HG03095 (cell line): ENCODE results near the gene FAM228B.
A peak's percentile ranks its signal among the peaks of the same experiment; 100 is the strongest.
"Not testable (repeated sequence)": the region's sequence is repeated elsewhere in the genome, so short reads cannot be mapped to it uniquely, and the experiment has no call there.

ENCODE experiments used
- ATAC-seq: cut with Tn5 transposase; IDR thresholded peaks from one replicate; pipeline ENCODE4 v1.9.1; 2021; ENCODE audit warnings: moderate library complexity; ENCODE audit not compliant: unreplicated experiment

The FAM228B gene

DNA sequence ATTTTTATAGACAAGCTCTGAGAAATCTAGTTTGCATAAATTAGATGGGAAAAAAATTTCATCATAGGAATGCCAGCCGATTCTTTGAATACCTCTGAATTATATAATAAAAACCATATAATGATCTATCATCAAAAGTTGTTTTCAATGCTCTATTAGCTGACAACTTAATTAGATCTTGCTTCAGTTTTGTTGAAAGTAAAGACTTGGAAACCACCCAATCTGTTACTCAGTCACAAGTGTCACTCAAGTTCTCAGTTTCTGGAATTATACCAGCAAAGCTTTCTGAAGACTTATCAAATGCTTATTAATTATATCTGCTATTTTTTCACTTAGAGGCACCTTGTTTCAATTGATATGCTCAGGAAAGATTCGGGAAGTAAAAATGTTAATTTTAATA, 21.3 kb upstream of the FAM228B start:
- no peak for ATAC-seq

DNA sequence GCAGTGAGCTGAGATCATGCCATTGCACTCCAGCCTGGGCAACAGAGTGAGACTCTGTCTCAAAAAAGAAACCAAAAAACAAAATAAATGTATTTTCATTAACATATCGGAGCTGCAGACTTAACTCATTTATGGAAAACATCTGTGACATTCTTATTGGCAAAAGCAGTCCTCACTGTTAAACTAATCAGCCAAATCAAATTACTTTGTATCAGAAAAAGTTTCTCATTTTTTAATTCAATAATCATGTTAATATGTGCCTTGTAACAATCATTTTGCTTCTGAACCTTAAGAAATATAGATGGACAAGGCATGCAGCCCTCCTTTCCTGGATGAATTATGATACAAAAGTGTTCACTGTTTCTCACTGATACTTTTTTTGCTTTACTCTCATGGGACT, 20.6 kb upstream of the FAM228B start:
- ATAC-seq = no peak

DNA sequence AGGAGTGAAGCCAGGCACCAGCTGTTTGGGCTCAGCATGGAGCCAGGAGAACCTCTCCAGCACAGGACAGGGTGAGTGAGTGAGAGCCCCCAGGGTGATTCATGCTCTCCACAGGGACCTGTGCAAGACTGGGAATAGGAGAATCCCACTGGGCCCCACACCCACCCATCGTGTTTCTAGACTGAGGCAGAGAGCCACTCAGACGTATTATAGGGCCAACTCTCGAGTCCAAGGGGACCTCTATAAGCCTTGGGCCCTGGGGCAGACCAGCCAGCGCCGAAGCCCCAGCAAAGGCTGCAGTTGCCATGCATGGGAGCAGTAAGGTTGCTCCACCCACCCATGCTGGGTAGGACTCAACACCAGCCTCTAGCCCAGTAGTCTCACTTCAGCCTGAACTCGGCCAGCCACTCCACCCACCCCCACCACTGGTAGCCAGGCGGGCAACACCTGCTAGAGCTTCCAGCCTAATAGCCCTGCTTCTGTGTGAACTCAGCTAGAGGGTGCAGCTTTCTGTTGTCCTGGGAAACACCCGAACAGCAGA, 19.1 kb upstream of the FAM228B start:
- no peak for ATAC-seq

DNA sequence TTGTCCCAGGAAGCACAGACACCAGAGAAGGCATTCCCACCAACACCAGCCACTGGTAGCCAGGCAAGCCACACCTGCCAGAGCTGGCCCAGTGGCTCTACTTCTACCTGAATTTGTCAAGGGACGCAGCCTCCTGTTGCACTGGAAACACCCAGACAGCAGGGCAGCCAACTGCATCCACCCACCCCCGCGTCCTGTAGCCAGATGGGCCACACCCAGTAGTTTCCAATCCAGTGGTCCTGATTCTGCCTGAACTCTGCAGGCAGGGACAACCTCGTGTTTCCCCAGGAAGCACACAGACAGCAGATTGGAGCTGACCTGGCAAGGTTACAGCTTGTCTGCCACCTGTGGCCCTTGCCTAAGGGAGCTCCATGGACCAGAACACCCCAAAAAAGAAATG, 18.4 kb upstream of the FAM228B start:
- ATAC-seq = no peak

DNA sequence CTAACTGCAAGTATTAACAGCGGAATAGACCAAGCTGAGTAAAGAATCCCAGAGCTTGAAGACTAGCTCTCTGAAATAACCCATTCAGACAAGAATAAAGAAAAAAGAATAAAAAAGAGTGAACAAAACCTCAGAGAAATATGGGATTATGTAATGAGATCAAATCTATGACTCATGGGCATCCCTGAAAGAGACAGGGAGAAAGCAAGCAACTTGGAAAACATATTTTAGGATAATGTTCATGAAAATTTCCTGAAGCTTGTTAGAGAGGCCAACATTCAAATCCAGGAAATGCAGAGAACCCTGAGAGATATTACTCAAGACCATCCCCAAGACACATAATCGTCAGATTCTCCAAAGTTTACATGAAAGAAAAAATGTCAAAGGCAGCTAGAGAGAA, 17.5 kb upstream of the FAM228B start:
- ATAC-seq = no peak

DNA sequence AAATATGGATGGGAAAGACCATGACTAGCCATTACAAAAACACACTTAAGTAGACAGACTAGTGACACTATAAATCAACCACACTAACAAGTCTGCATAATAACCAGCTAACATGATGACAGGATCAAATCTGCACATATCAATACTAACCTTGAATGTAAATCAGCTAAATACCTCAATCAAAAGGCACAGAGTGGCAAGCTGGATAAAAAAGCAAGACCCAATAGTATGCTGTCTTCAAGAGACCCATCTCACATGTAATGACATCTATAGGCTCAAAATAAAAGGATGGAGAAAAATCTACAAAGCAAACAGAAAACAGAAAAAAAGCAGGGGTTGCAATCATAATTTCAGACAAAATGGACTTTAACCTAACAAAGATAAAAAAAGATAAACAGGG, 16.5 kb upstream of the FAM228B start:
- no peak for ATAC-seq

DNA sequence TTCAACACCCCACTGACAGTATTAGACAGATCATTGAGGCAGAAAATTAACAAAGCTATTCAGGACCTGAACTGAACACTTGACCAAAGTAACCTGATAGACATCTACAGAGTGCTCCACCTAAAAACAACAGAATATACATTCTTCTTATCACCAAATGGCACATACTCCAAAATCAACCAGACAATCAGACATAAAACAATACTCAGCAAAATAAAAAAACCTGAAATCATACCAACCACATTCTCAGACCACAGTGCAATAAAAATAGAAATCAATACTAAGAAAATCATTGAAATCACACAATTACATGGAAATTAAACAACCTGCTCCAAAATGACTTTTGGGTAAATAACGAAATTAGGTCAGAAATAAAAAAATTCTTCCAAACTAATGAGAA, 15.9 kb upstream of the FAM228B start:
- ATAC-seq = no peak

DNA sequence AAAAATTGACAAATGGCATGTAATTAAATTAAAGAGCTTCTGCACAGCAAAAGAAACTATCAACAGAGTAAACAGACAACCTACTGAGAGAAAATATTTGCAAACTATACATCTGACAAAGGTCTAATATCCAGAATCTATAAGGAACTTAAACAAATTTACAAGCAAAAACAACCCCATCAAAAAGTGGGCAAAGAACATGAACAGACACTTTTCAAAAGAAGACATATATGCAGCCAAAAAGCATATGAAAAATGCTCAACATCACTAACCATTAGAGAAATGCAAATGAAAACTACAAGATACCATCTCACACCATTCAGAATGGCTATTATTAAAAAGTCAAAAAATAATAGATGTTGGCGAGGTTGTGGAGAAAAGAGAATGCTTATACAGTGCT, 13.8 kb upstream of the FAM228B start:
- ATAC-seq = not testable (repeated sequence)

DNA sequence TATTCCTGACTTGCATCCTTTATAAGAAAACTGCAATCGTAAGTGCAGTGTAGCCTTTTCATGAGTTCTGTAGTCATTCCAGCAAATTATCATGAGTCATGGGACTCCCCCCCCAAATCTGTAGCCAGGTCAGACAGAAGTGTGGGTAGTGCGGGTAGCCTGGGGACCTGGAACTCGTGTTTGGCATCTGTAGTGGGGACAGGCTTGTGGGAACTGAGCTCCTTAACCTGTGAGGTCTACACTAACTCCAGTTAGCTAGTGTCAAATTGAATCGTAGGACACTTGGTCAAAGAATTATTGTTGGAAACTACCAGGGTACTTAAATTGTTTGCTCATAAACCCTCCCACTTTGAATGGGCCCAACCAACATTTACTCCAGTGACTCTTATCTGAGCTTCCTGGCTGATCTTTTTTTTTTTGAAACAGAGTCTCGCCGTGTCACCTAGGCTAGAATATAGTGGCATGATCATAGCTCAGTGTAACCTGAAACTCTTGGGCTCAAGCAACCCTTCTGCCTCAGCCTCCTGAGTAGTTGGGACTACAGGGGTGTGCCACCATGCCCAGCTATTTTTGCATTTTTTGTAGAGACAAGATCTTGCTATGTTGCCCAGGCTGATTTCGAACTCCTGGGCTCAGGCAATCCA, 12.5 kb upstream of the FAM228B start:
- ATAC-seq = no peak

DNA sequence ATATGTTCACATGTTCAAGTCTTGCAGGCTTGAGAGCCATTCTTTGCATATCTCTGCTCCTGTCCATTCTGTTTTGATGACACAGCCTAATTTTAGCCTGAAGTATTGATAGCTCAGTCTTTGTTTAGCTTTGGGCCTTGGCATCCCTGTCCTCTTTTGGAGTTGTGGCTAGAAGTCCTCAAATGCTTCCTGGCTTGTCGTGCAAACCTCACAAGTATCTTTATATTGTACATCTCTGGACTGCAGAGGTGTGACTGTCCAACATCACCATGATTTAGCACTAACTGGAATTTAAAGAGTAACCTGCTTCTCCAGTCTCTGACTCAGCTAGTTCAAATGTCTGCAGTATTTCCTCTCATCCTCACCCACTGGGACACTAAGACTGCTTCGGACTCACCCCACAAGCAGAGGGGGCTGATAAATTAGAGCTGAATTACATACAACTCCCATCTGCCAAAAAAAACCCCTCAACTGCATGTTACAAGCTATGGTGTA, 11.8 kb upstream of the FAM228B start:
- ATAC-seq = no peak

DNA sequence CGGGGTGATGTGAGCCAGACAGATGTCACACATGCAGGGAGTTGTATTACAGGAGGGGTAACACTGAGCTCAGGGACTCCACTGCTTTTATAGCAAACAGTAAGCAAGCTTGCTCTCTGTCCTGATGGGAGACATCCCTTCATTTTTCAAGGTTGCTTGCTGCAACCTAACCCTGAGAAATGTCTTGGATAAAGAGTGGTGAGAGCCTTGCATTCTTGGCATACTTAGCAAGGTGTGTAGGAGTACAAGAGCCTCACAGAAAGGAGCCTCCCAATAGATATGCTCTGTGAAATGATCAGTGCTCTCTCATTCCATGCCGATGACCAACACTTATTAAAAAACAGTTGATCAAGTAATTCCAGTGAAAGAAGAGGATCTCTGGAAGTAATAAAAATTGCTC, 8.2 kb upstream of the FAM228B start:
- no peak for ATAC-seq

DNA sequence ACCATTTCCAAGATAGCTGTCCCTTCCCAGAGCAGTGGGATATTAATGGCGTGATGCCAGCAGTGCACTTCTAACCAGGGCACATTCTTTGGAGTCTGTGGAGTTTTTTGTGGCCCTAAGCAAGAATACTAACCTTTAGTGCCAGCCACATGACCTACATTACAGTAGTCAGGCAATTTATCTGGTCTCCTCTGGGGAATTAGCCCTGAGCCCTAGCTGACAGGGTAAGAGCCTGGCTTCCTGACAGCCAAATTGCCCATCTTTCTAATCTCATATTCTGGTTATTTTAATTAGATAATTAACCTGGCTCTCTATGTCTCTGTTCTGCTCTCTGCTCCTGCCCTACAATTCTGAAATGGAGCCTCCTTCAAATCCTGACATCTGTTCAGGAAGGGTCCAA, 5.4 kb upstream of the FAM228B start:
- ATAC-seq = no peak

DNA sequence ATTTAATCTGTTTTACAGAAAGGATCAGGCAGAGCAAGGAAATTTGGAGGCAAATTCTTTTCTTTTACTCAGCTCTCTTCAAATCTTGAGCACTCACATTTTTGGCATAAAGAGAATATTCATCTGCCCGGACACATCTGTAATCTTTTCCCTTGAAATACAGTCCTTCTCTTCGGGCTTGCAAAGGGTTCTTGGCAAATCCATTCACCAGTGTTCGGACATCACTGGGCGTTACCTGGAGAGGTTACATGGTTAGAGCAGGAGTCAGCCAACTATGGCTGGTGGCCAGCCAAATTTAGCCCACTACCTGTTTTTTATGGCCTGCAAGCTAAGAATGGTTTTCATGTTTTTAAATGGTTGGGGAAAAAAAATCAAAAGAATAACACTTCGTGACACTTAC, 2.2 kb upstream of the FAM228B start:
- no peak for ATAC-seq

DNA sequence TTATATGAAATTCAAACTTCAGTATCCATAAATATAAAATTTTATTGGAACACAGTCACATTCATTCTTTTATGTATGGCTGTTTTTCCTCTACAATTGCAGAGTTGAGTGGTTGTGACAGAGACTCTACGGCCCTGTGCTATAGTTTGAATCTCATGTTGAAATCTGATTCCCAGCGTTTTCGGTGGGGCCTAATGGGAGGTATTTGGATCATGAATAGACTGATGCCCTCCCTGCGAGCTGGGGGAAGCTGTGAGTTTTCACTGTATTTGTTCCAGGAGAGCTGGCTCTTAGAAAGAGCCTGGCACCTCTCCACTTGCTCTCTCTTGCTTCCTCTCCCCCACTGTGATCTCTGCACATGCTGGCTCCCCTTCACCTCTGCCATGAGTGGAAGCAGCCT, 1.8 kb upstream of the FAM228B start:
- ATAC-seq = no peak

DNA sequence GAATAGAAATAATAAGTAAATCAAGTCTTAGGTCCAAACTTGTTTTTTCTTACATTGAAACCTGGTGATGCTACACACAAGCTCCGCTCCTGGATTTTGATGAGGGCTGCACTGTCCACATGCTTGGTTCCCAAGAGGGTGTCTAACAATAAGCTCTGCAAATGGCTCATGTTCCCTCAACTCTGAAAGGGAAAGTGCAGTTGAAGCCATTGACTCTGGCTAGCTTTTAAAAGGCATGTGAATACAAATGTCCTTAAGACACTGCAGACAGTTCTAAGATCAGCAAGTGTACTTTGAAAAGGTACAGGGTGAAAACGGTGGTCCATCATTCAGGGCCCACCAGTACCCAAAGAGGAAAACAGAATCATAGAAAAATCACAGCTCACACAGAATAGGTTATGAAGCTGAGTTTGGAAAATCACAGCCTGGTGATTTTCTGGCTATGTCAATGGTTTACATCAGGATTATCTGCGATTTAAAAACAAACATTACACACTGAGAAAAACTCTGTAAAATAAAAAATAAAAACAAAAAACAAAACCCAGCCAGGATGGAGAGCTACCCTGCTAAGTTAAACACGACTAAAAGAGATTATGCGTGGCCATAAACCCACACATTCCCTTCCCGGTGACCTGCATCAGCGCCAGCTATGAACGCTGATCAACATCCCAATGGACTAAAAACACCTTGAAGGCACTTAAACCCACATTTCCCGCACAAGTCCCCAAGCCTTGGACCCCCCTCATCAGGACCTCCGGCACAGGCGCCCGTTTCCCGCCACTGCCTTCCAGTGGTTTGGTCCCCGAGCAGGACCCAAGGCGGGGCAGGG, 689 bp upstream of the FAM228B start:
- ATAC-seq = no peak

DNA sequence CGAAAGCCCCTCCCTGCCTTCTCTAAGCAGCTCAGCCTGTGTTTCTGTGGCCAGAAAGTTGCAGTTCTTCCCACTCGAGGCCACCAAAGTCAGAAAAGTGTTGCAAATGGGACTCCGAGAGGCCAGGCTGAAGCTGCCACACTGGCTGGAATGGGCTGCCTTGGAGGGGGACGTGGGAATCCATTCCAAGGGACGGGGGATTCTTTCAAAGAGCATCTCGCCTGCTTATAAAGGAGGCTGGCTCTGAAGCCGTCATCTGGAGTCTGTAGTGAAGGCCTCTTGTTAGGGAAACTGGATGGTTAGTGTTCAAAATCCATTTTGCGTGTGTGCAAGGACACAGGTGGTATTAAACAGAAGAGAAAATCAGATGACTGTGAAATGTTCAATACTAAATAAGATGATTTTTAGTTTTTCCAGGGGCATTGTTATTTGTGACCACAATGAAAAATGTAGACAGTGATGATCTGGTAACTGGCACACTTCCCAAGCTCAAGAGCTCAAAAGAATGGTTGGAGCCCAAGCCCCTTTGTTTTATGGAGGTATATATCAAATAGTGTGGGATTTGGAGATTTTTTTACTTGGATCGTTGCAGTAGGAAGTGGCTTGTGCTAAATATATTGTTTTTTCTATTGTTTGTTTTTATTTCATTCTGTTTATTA, 782 bp downstream of the FAM228B start:
- peak; percentile 9 for ATAC-seq

DNA sequence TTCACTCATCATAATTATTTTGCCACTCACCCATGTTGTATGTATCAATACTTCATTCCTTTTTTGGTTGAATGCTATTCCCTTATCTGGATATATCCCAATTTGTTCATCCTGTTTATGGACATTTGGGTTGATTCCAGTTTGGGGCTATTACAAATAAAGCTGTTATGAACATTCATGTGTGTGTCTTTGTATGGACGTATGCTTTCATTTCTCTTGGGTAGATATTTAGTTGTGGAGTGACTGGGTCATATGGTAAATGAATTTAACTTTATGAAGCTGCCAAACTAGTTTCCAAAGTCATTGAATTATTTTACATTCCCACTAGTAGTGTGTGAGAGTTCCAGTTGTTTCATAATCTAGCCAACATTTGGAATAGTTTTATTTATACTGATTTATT, 2.7 kb downstream of the FAM228B start:
- ATAC-seq = no peak

DNA sequence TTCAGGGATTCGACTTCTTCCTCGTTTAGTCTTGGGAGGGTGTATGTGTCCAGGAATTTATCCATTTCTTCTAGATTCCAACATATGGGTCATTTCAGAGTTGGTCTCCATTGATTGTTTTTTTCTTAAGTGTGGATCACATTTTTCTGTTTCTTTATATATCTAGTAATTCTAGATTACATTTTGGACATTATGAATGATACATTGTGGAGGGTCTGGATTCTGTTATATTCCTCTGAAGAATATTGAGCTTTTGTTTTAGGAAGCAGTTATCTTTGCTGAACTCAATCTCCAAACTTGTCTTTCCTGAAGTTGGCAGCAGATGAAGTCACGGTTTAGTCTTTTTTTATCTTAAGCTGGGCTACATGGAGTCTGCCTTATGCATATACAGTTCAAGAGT, 9.3 kb downstream of the FAM228B start:
- ATAC-seq = no peak

DNA sequence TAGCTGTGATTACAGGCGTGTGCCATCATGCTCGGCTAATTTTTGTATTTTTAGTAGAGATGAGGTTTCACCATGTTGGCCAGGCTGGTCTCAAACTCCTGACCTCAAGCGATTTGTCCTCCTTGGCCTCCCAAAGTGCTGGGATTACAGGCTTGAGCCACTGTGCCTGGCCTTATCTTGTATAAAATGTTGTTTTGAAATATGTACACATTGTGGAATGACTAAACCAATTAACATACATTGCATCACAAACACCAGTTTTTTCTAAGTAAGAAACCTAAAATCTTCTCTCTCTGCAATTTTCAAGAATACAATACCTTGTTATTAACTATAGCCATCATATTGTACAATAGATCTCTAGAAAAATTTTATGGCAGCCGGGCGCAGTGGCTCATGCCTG, 17.0 kb downstream of the FAM228B start:
- ATAC-seq = not testable (repeated sequence)

DNA sequence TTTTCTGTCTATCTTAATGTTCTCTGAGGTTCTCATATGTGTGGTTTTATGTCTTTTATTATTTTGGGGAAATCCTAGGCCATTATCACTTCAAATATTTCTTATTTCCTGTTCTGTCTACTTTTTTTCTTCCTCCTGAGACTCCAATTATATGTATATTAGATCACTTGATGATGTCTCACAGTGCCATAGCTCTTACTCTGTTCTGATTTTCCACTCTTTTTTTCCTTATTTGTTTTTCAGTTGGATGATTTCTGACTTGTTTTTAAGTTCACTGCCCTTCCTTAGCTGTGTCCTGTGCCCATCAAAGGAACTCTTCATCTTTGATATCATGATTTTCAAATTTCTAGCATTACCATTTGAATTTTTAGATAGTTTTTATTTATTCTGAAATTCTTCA, 24.1 kb downstream of the FAM228B start:
- ATAC-seq = no peak

DNA sequence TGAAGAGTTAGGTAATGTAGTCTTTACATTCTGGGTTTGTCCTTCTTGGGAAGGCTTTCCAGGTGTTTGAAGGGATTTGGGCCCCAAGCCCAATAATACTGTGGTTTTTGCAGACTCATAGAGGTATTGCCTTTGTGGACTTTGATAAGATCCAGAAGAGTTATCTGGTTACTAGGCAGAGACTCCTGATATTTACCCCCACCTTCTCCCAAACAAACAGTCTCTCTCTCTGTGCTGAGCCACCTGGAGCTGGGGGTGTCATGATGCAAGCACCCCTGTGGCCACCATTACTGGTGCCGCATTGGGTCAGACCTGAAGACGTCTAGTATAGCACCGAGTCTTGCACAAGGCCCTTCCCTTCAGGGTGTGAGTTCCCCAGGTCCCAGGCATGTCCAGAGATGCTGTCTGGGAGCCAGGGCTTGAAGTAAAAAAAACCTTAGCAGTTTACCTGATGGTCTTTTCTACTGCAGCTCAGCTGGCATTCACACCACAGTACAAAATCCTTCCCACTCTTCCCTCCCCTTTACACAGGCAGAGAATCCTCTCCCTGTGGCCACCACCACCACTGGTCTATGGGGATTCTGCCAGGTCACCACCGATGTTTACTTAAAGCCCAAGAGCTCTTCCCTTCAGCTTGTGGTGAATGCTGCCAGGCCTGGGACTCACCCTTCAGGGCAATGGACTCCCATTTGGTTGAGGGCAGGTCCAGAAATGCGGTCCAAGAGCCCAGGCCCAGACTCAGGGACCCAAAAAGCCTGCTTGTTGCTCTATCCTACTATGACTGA, 29.3 kb downstream of the FAM228B start:
- no peak for ATAC-seq
